GM12891 (cell line): ENCODE results near the gene NKX6-1.

ENCODE experiments used
- DNase-seq: peaks from one replicate; pipeline ENCODE4 v3.0.0; 2011; ENCODE audit warnings: low spot score; ENCODE audit not compliant: insufficient read length
- FAIRE-seq: peaks from 2 replicates; lab custom pipeline; 2011; peaks lifted over from hg19 to GRCh38; lab: Jason Lieb, UNC
- PAX5 ChIP-seq: IDR thresholded peaks from 2 replicates; pipeline ENCODE4 v1.6.1; 2011; ENCODE audit warnings: low read length, moderate library complexity, mild to moderate bottlenecking; ENCODE audit not compliant: insufficient read depth, severe bottlenecking
- POLR2A ChIP-seq: IDR thresholded peaks from 2 replicates; pipeline ENCODE4 v1.6.1; 2011; ENCODE audit warnings: low read depth, low read length, control low read depth
- POLR2AphosphoS5 ChIP-seq: IDR thresholded peaks from 2 replicates; pipeline ENCODE4 v1.6.1; 2011; ENCODE audit warnings: low read depth, low read length, control low read depth
- POU2F2 ChIP-seq: IDR thresholded peaks from 2 replicates; pipeline ENCODE4 v1.6.1; 2011; ENCODE audit warnings: low read depth, mild to moderate bottlenecking, control low read depth, low read length, moderate library complexity
- SPI1 ChIP-seq: IDR thresholded peaks from 2 replicates; pipeline ENCODE4 v1.6.1; 2011; ENCODE audit warnings: low read depth, low read length, control low read depth
- TAF1 ChIP-seq: IDR thresholded peaks from 2 replicates; pipeline ENCODE4 v1.6.1; 2011; ENCODE audit warnings: low read depth, low read length, control low read depth

NKX6-1 gene

DNA sequence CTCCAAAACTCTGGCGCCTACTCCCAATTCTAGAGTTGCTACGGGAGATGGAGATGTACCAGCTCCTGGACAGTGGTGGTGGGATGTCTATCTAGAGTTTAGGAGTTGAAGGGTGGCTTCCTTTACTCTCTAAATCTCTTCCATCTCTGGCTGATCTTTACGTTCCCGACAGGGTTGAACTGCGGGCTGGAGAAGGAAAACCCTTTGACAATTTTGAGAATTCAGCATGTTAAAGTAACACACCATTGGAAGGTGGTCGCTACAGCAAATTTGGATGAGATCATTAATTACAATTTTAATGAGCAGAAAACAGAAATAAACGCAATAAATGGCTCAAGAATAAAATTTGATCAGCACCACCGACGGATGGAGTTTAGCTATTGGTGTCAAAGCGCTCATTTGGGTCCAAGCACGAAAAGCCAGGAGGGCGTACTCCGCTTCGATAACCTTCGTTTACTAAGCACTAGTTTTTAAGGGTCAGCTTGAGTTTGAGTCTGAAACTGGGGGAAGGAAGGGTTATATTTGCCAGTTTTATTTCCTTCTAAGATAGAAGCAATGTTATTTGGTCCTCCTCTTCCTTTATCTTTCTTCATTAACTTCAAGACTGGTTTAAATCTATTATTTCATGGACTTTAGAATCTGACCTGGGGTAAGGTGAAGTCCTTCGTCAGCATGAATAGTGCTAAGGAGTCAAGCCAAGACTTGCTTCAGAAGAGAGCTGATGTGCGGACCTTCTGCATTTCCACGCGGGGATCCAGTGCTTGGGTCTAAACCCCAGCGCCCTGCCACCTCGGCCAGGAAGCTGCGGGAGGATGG lies 1.5 kb upstream of the NKX6-1 start:
- no peak for TF ChIP-seq POU2F2
- no peak for TF ChIP-seq PAX5
- no peak for TF ChIP-seq POLR2AphosphoS5
- TF ChIP-seq SPI1 = no peak
- TF ChIP-seq TAF1 = no peak
- TF ChIP-seq POLR2A = no peak
- no peak for DNase-seq
- no peak for FAIRE-seq

- TF ChIP-seq POLR2A = no peak
- no peak for TF ChIP-seq SPI1
- TF ChIP-seq PAX5 = no peak
- TF ChIP-seq POLR2AphosphoS5 = no peak
- FAIRE-seq (no peak), DNase-seq (no peak)
Observed at GRCh38 chr4:84499624-84499982, 511 bp upstream of the NKX6-1 start.

GRCh38 chr4:84498203-84498934 lies 723 bp downstream of the NKX6-1 start:
- DNase-seq = no peak
- TF ChIP-seq POU2F2 (no peak), POLR2AphosphoS5 (no peak), TAF1 (no peak), SPI1 (no peak), POLR2A (no peak), PAX5 (no peak)
- FAIRE-seq = no peak

GRCh38 chr4:84497504-84498202 lies 1.4 kb downstream of the NKX6-1 start:
- no peak for DNase-seq
- no peak for TF ChIP-seq PAX5
- TF ChIP-seq POU2F2 = no peak
- no peak for TF ChIP-seq POLR2A
- TF ChIP-seq SPI1 = no peak
- TF ChIP-seq TAF1 = no peak
- TF ChIP-seq POLR2AphosphoS5 = no peak
- no peak for FAIRE-seq

DNA sequence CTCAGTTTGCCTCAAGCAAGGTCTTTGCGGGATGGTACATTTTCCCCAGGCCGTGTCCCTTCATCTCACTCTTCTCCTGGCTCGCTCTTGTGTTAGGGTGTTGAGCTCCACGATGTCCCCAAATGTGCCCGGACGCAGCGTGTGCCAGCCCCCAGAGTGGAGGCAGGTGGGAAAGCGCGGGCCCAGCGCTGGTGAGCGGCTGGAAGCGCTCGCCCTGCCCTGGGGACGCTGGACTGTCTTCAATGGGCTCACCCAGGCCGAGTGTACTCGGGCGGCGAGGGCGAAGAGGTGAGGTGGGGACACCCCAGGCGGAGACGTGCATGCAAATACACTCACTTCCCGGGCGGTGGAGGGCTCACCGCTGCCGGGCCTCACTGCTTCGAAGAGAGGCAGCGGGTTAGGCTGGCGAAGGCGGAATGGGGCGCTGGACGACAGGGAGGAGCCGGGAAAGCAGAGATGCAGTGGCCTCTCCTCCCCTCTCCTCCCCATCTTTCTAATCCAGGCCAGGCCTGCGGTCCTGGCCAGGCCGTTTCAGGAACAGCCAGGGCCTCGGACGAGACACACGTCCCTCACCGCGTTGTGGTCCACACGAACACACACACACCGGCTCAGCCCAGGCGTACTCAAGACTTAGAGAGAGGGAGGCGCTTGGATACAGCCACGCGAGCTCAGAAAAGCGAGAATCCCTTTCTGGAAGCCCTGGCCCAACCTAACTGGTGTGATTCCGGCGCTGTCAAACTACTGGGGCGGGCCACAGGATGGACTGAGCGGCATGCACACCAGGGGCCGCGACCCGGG lies 2.2 kb downstream of the NKX6-1 start:
- DNase-seq = no peak
- no peak for TF ChIP-seq SPI1
- TF ChIP-seq POLR2AphosphoS5 = no peak
- TF ChIP-seq POLR2A = no peak
- FAIRE-seq = no peak

GRCh38 chr4:84496331-84496705 lies 2.8 kb downstream of the NKX6-1 start:
- DNase-seq (no peak), FAIRE-seq (no peak)
- TF ChIP-seq POU2F2 (no peak), PAX5 (no peak), SPI1 (no peak), TAF1 (no peak), POLR2AphosphoS5 (no peak), POLR2A (no peak)

DNA sequence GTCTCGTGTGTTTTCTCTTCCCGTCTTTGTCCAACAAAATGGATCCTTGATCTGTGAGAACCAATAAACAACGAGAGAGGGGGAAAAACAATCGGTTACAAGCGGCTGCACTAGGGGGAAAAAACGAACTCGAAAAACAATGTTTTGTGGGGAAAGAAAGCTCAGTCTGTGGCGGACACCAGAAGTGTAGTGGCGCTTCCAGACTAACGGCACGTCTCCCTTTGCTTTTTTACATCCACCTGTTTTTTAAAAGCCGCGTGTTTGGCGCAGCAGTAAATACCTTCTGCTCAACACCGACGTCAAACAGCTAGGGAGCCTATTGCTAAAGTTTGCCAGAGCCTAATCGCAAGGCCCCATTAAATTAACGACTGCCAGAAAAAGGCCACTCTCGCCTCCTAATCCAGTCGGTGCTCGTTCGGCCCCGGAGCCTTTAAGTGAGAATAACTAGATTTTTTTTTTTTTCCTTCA lies 3.3 kb downstream of the NKX6-1 start:
- FAIRE-seq (no peak), DNase-seq (no peak)
- TF ChIP-seq POLR2A (no peak), POLR2AphosphoS5 (no peak), SPI1 (no peak), PAX5 (no peak), TAF1 (no peak), POU2F2 (no peak)

- TF ChIP-seq PAX5 = no peak
- FAIRE-seq (no peak), DNase-seq (no peak)
Observed at GRCh38 chr4:84495118-84495793, 3.8 kb downstream of the NKX6-1 start.
